A549 (cell line): ENCODE measurements around the gene SHROOM2. TPM values are rescaled to one million over a fixed set of nuclear protein-coding genes. Genes with fewer than 3 reads are reported as not detected.

ENCODE experiments used
- ATAC-seq, 2 experiments: fragments of 200-7000 bp in 1 of 2; fragments of >200 bp in 1 of 2; cut with Nextera tagmentation in 1 of 2; cut with Tn5 transposase in 1 of 2; 3 replicates each; pipeline versions ENCODE4 v1.8.0 to v1.9.1; 2018 to 2020; ENCODE audit warnings: mild to moderate bottlenecking in 1 of 2, moderate library complexity in 1 of 2
- CTCF ChIA-PET: fragments of 300-600 bp; sonication (Branson Sonifier 250); formaldehyde crosslinking; extraction: SDS; loops from one replicate; lab custom pipeline; 2021; ENCODE audit warnings: antibody characterized with exemption, inconsistent platforms; lab: Yijun Ruan, JAX
- POLR2A ChIA-PET: fragments of 350-600 bp; formaldehyde crosslinking; extraction: SDS; loops from one replicate; lab custom pipeline; 2021; ENCODE audit warnings: antibody characterized with exemption, inconsistent platforms; lab: Yijun Ruan, JAX
- DNase-seq, 2 experiments: peaks; one replicate each; pipeline versions ENCODE4 v3.0.0 to v3.0.0-alpha.2; 2011 to 2016; ENCODE audit warnings: low read depth in 1 of 2, low spot score in 1 of 2
- FAIRE-seq: peaks from 2 replicates; lab custom pipeline; 2011; peaks lifted over from hg19 to GRCh38; lab: Jason Lieb, UNC
- H3K27ac ChIP-seq, 2 experiments: fragments of >200 bp; sonication (Bioruptor Twin); formaldehyde crosslinking; 3 replicates each; pipeline ENCODE4 v1.5.1; 2016 to 2017
- H3K4me1 ChIP-seq: fragments of >200 bp; sonication (Bioruptor Twin); formaldehyde crosslinking; 3 replicates; pipeline ENCODE4 v1.6.1; 2016
- H3K4me2 ChIP-seq: fragments of >200 bp; sonication (Bioruptor Twin); formaldehyde crosslinking; 3 replicates; pipeline ENCODE4 v1.6.1; 2016
- H3K4me3 ChIP-seq: fragments of >200 bp; sonication (Bioruptor Twin); formaldehyde crosslinking; 3 replicates; pipeline ENCODE4 v1.5.1; 2016
- H3K9me3 ChIP-seq: fragments of >200 bp; sonication (Bioruptor Twin); formaldehyde crosslinking; 3 replicates; pipeline ENCODE4 v1.6.1; 2016
- BHLHE40 ChIP-seq: IDR thresholded peaks from 2 replicates; pipeline ENCODE4 v1.6.1; 2012; ENCODE audit warnings: low read depth, low read length, inconsistent platforms
- CBX2 ChIP-seq: fragments of 200-600 bp; sonication (generic); IDR thresholded peaks from 2 replicates; pipeline ENCODE4 v1.6.1; 2016; ENCODE audit warnings: low read depth, mild to moderate bottlenecking, borderline replicate concordance
- CEBPB ChIP-seq, 2 experiments: fragments of >200 bp in 1 of 2; sonication (Bioruptor Twin) in 1 of 2; formaldehyde crosslinking in 1 of 2; IDR thresholded peaks; 2 replicates each; pipeline ENCODE4 v1.6.1; 2012 to 2016
- CTCF ChIP-seq: fragments of >200 bp; sonication (Bioruptor Twin); formaldehyde crosslinking; IDR thresholded peaks from 3 replicates; pipeline ENCODE4 v1.5.1; 2016
- EHMT2 ChIP-seq: fragments of 200-600 bp; sonication (generic); IDR thresholded peaks from 2 replicates; pipeline ENCODE4 v1.6.1; 2016; ENCODE audit warnings: antibody characterized with exemption, low read depth, mild to moderate bottlenecking, moderate library complexity
- HMGXB4 ChIP-seq: fragments of 250-450 bp; sonication (Bioruptor Pico); IDR thresholded peaks from 2 replicates; pipeline ENCODE4 v1.5.0; 2021; ENCODE audit warnings: mild to moderate bottlenecking, moderate library complexity, borderline replicate concordance
- KDM1A ChIP-seq: fragments of 200-600 bp; sonication (generic); IDR thresholded peaks from 2 replicates; pipeline ENCODE4 v1.6.1; 2016; ENCODE audit warnings: low read depth, mild to moderate bottlenecking
- KDM5A ChIP-seq: fragments of 200-600 bp; sonication (generic); IDR thresholded peaks from 2 replicates; pipeline ENCODE4 v1.6.1; 2016; ENCODE audit warnings: antibody characterized with exemption, mild to moderate bottlenecking
- MAFK ChIP-seq: fragments of 450-650 bp; IDR thresholded peaks from 2 replicates; pipeline ENCODE4 v1.6.1; 2014; ENCODE audit not compliant: partially characterized antibody
- MAX ChIP-seq: IDR thresholded peaks from 2 replicates; pipeline ENCODE4 v1.6.1; 2012
- RCOR1 ChIP-seq: fragments of 150-350 bp; IDR thresholded peaks from 2 replicates; pipeline ENCODE4 v1.6.1; 2014; ENCODE audit warnings: antibody characterized with exemption, low read length, low read depth
- ZNF302 ChIP-seq: fragments of 250-450 bp; sonication (Bioruptor Pico); IDR thresholded peaks from 2 replicates; pipeline ENCODE4 v1.9.0; 2021; ENCODE audit warnings: inconsistent platforms, mild to moderate bottlenecking, moderate library complexity
- WGBS: methylation state at CpG from one replicate; pipeline ENCODE4 v1.1.6; 2017; ENCODE audit errors: missing lambda C conversion rate; 5-methylcytosine and 5-hydroxymethylcytosine counted together
- polyA minus RNA-seq: library from RNA; depleted of rRNA, polyadenylated mRNA; stranded (reverse); fragments of >200 nt; gene quantifications from 2 replicates; pipeline ENCODE4 v1.2.3, GENCODE V29; 2011; rRNA and poly(A)+ RNA removed
- polyA plus RNA-seq, 4 experiments: library from polyadenylated mRNA; depleted of rRNA in 3 of 4; stranded (reverse); fragments of >200 nt; fragmentation: RNase III in 1 of 4; extraction: RNeasy Plus Mini Kit Qiagen cat#74134 plus additional on column Dnase treatment in 1 of 4; gene quantifications; 2 replicates in 3 of 4; 3 replicates in 1 of 4; pipeline ENCODE4 v1.2.3, GENCODE V29; 2011 to 2017
- TF ChIP-seq, protein P1 (sequence below): fragments of >200 bp; sonication (Bioruptor Twin); formaldehyde crosslinking; IDR thresholded peaks from 3 replicates; pipeline ENCODE4 v1.6.1; 2016
- TF ChIP-seq, protein P2 (sequence below): fragments of >200 bp; sonication (Bioruptor Twin); formaldehyde crosslinking; IDR thresholded peaks from 2 replicates; pipeline ENCODE4 v1.6.1; 2016
- TF ChIP-seq, protein P3 (sequence below): IDR thresholded peaks from 2 replicates; pipeline ENCODE4 v1.6.1; 2012; ENCODE audit warnings: low read depth, borderline replicate concordance

The SHROOM2 gene, protein sequence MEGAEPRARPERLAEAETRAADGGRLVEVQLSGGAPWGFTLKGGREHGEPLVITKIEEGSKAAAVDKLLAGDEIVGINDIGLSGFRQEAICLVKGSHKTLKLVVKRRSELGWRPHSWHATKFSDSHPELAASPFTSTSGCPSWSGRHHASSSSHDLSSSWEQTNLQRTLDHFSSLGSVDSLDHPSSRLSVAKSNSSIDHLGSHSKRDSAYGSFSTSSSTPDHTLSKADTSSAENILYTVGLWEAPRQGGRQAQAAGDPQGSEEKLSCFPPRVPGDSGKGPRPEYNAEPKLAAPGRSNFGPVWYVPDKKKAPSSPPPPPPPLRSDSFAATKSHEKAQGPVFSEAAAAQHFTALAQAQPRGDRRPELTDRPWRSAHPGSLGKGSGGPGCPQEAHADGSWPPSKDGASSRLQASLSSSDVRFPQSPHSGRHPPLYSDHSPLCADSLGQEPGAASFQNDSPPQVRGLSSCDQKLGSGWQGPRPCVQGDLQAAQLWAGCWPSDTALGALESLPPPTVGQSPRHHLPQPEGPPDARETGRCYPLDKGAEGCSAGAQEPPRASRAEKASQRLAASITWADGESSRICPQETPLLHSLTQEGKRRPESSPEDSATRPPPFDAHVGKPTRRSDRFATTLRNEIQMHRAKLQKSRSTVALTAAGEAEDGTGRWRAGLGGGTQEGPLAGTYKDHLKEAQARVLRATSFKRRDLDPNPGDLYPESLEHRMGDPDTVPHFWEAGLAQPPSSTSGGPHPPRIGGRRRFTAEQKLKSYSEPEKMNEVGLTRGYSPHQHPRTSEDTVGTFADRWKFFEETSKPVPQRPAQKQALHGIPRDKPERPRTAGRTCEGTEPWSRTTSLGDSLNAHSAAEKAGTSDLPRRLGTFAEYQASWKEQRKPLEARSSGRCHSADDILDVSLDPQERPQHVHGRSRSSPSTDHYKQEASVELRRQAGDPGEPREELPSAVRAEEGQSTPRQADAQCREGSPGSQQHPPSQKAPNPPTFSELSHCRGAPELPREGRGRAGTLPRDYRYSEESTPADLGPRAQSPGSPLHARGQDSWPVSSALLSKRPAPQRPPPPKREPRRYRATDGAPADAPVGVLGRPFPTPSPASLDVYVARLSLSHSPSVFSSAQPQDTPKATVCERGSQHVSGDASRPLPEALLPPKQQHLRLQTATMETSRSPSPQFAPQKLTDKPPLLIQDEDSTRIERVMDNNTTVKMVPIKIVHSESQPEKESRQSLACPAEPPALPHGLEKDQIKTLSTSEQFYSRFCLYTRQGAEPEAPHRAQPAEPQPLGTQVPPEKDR (N-terminal part only)
- polyA plus RNA-seq (2011; rRNA removed) (0.12 and 0.21 TPM in 2 replicates), polyA plus RNA-seq (2017; fragmentation: RNase III; extraction: RNeasy Plus Mini Kit Qiagen cat#74134 plus additional on column Dnase treatment) (0.16 to 0.27 TPM (median 0.21 TPM) in 3 replicates), polyA minus RNA-seq (0.17 and 0.54 TPM in 2 replicates)
- 0.04 and 0.06 TPM in 2 replicates for polyA plus RNA-seq (2012; cell fraction: cytosol; rRNA removed)
- 0.16 and 0.25 TPM in 2 replicates for polyA plus RNA-seq (2012; cell fraction: nucleus; rRNA removed)

GRCh38 chrX:9785944-9786797 is at the start of gene SHROOM2:
TSS of gene SHROOM2 (plus strand) at chrX:9786429. CDS start at chrX:9786546, 117 bp downstream.
- Histone ChIP-seq H3K4me1 (peaks cover 9% of the 10 kb centered on the region), H3K27ac (peak within 1 kb of the TSS; percentile 25 to 81; a peak in 5 of 6 replicates), H3K4me3 (peak within 1 kb of the TSS; percentile 58), H3K9me3 (peaks cover 5% of the 10 kb centered on the region; the same call in 1 of the 3 replicates), H3K4me2 (peak within 1 kb of the TSS; percentile 95)
- ATAC-seq = peak; percentile 51 to 54; a peak in 4 of 6 replicates
- FAIRE-seq = no peak
- ChIA-PET CTCF (no interaction called here), POLR2A (no interaction called here)
- WGBS = 0% methylated on average over 1 of the region's 132 CpGs
- no peak for DNase-seq
- TF ChIP-seq BHLHE40 = no peak
- TF ChIP-seq KDM5A = no peak
- TF ChIP-seq, protein P1, sequence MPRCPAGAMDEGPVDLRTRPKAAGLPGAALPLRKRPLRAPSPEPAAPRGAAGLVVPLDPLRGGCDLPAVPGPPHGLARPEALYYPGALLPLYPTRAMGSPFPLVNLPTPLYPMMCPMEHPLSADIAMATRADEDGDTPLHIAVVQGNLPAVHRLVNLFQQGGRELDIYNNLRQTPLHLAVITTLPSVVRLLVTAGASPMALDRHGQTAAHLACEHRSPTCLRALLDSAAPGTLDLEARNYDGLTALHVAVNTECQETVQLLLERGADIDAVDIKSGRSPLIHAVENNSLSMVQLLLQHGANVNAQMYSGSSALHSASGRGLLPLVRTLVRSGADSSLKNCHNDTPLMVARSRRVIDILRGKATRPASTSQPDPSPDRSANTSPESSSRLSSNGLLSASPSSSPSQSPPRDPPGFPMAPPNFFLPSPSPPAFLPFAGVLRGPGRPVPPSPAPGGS = no peak
- no peak for TF ChIP-seq MAX
- TF ChIP-seq, protein P2, sequence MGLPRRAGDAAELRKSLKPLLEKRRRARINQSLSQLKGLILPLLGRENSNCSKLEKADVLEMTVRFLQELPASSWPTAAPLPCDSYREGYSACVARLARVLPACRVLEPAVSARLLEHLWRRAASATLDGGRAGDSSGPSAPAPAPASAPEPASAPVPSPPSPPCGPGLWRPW = no peak
- no peak for TF ChIP-seq CEBPB (IDR thresholded peaks at IDR 0.05)
- no peak for TF ChIP-seq MAFK
- TF ChIP-seq CBX2 = no peak
- no peak for TF ChIP-seq HMGXB4 (CRISPR knock-in tag)
- TF ChIP-seq, protein P3, sequence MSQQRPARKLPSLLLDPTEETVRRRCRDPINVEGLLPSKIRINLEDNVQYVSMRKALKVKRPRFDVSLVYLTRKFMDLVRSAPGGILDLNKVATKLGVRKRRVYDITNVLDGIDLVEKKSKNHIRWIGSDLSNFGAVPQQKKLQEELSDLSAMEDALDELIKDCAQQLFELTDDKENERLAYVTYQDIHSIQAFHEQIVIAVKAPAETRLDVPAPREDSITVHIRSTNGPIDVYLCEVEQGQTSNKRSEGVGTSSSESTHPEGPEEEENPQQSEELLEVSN = no peak
- no peak for TF ChIP-seq CTCF
- no peak for TF ChIP-seq KDM1A
- TF ChIP-seq EHMT2 = no peak
- TF ChIP-seq ZNF302 (CRISPR knock-in tag) = no peak
- TF ChIP-seq RCOR1 = no peak
